Nephron progenitor cell (in vitro differentiated cells): ENCODE measurements around the gene FAAH.

Experiments
- DNase-seq: peaks from one replicate; pipeline ENCODE4 v3.0.0; 2021
- H3K27ac Mint-ChIP-seq: 2 replicates; pipeline ENCODE4 v1.8.0; 2021; ENCODE audit warnings: mild to moderate bottlenecking, moderate library complexity, mixed read lengths
- H3K27me3 Mint-ChIP-seq: 2 replicates; pipeline ENCODE4 v1.8.0; 2021; ENCODE audit warnings: mild to moderate bottlenecking, low read depth, mixed read lengths; ENCODE audit not compliant: poor library complexity
- H3K36me3 Mint-ChIP-seq: 2 replicates; pipeline ENCODE4 v1.8.0; 2021; ENCODE audit warnings: low read depth, mixed read lengths
- H3K4me1 Mint-ChIP-seq: 2 replicates; pipeline ENCODE4 v1.8.0; 2021; ENCODE audit warnings: mixed read lengths
- H3K4me3 Mint-ChIP-seq: 2 replicates; pipeline ENCODE4 v1.8.0; 2021; ENCODE audit warnings: mild to moderate bottlenecking, moderate library complexity, mixed read lengths
- H3K9me3 Mint-ChIP-seq: 2 replicates; pipeline ENCODE4 v1.8.0; 2021; ENCODE audit warnings: mild to moderate bottlenecking, moderate library complexity, mixed read lengths
- CTCF ChIP-seq: fragments of 200-600 bp; sonication (generic); IDR thresholded peaks from 2 replicates; pipeline ENCODE4 v1.5.0; 2021; ENCODE audit warnings: antibody characterized with exemption

FAAH gene

GRCh38 chr1:46425726-46426125, 31.6 kb downstream of the FAAH start:
- DNase-seq, result no peak
- H3K27me3 Mint-ChIP-seq, result peaks cover 27% of the 10 kb centered on the region
- no peak overlapping the region for H3K4me3 Mint-ChIP-seq
- H3K9me3 Mint-ChIP-seq, result no peaks in the 10 kb centered on the region
- H3K27ac Mint-ChIP-seq, result no peak overlapping the region
- no peaks in the 10 kb centered on the region for H3K4me1 Mint-ChIP-seq
- no peak for TF ChIP-seq CTCF
- no peaks in the 10 kb centered on the region for H3K36me3 Mint-ChIP-seq

- Mint-ChIP-seq H3K4me3 (no peak overlapping the region), H3K9me3 (no peaks in the 10 kb centered on the region), H3K27ac (no peak overlapping the region), H3K27me3 (peaks cover 12% of the 10 kb centered on the region), H3K36me3 (no peaks in the 10 kb centered on the region), H3K4me1 (no peaks in the 10 kb centered on the region)
- no peak for DNase-seq
- TF ChIP-seq CTCF, result no peak
Measured at GRCh38 chr1:46427541-46427940, 33.4 kb downstream of the FAAH start.

- no peaks in the 10 kb centered on the region for H3K9me3 Mint-ChIP-seq
- no peak overlapping the region for H3K27ac Mint-ChIP-seq
- no peak for DNase-seq
- peaks cover 6% of the 10 kb centered on the region for H3K4me1 Mint-ChIP-seq
- TF ChIP-seq CTCF, result no peak
- H3K36me3 Mint-ChIP-seq, result no peaks in the 10 kb centered on the region
- no peak overlapping the region for H3K4me3 Mint-ChIP-seq
- H3K27me3 Mint-ChIP-seq, result peaks cover 13% of the 10 kb centered on the region
Measured at GRCh38 chr1:46429436-46429835, 35.3 kb downstream of the FAAH start.

GRCh38 chr1:46431695-46432094, 37.6 kb downstream of the FAAH start:
- Mint-ChIP-seq H3K27ac (no peak overlapping the region), H3K4me3 (no peak overlapping the region), H3K9me3 (no peaks in the 10 kb centered on the region), H3K27me3 (peaks cover 25% of the 10 kb centered on the region), H3K36me3 (no peaks in the 10 kb centered on the region), H3K4me1 (peaks cover 6% of the 10 kb centered on the region)
- DNase-seq, result no peak
- no peak for TF ChIP-seq CTCF

GRCh38 chr1:46432781-46433327, 38.7 kb downstream of the FAAH start:
- no peaks in the 10 kb centered on the region for H3K9me3 Mint-ChIP-seq

More at GRCh38 chr1:46432781-46433327, 38.7 kb downstream of the FAAH start:
- Mint-ChIP-seq H3K27ac (no peak overlapping the region), H3K4me3 (no peak overlapping the region), H3K27me3 (peaks cover 26% of the 10 kb centered on the region), H3K36me3 (no peaks in the 10 kb centered on the region), H3K4me1 (peaks cover 6% of the 10 kb centered on the region)
- TF ChIP-seq CTCF, result no peak
- no peak for DNase-seq
